GM23338 (cell line): Measurements from ENCODE around the gene MPL. TPM values are rescaled to one million over a fixed set of nuclear protein-coding genes. Genes with fewer than 3 reads are reported as not detected.

Experiments used
- ATAC-seq: fragments of 200-7000 bp; cut with Tn5 transposase; 3 replicates; pipeline ENCODE4 v1.9.1; 2020
- DNase-seq: peaks from one replicate; pipeline ENCODE4 v3.0.0-alpha.2; 2015; ENCODE audit warnings: low spot score
- H2AFZ ChIP-seq: fragments of 200-600 bp; sonication (generic); 2 replicates; pipeline ENCODE4 v1.8.0; 2016; ENCODE audit warnings: antibody characterized with exemption, mild to moderate bottlenecking, moderate library complexity
- H3F3A ChIP-seq: fragments of 200-600 bp; sonication (generic); replicated peaks from 2 replicates; pipeline ENCODE4 v1.8.0; 2017; ENCODE audit warnings: antibody characterized with exemption, mixed run types, low read depth
- H3K27ac ChIP-seq: fragments of 200-600 bp; sonication (generic); 2 replicates; pipeline ENCODE4 v1.6.1; 2016; ENCODE audit warnings: low read depth
- H3K27me3 ChIP-seq: fragments of 200-600 bp; sonication (generic); 2 replicates; pipeline ENCODE4 v1.8.0; 2016; ENCODE audit warnings: mild to moderate bottlenecking, mixed run types, moderate library complexity; ENCODE audit not compliant: insufficient read depth
- H3K36me3 ChIP-seq: fragments of 200-600 bp; sonication (generic); 2 replicates; pipeline ENCODE4 v1.8.0; 2016; ENCODE audit warnings: mild to moderate bottlenecking; ENCODE audit not compliant: insufficient read depth
- H3K4me1 ChIP-seq: fragments of 200-600 bp; sonication (generic); 2 replicates; pipeline ENCODE4 v1.8.0; 2016; ENCODE audit warnings: mild to moderate bottlenecking, moderate library complexity; ENCODE audit not compliant: insufficient read depth
- H3K4me2 ChIP-seq: fragments of 200-600 bp; sonication (generic); 2 replicates; pipeline ENCODE4 v1.7.1; 2017; ENCODE audit warnings: mixed run types
- H3K4me3 ChIP-seq: fragments of 200-600 bp; sonication (generic); 2 replicates; pipeline ENCODE4 v1.6.1; 2016; ENCODE audit warnings: mixed run types
- H3K79me2 ChIP-seq: fragments of 200-600 bp; sonication (generic); replicated peaks from 2 replicates; pipeline ENCODE4 v1.8.0; 2017; ENCODE audit warnings: mild to moderate bottlenecking; ENCODE audit not compliant: insufficient read depth
- H3K9me2 ChIP-seq: fragments of 200-600 bp; sonication (generic); 2 replicates; pipeline ENCODE4 v1.8.0; 2017; ENCODE audit not compliant: insufficient read depth
- H4K20me1 ChIP-seq: fragments of 200-600 bp; sonication (generic); replicated peaks from 2 replicates; pipeline ENCODE4 v1.8.0; 2017; ENCODE audit warnings: mild to moderate bottlenecking; ENCODE audit not compliant: insufficient read depth
- H3K27ac Mint-ChIP-seq: 2 replicates; pipeline ENCODE4 v1.8.0; 2020; ENCODE audit warnings: inconsistent platforms, mild to moderate bottlenecking, moderate library complexity, mixed read lengths
- H3K27me3 Mint-ChIP-seq: 3 replicates; pipeline ENCODE4 v1.8.0; 2022; ENCODE audit warnings: low read depth, mild to moderate bottlenecking, moderate library complexity, mixed read lengths, inconsistent platforms; ENCODE audit not compliant: insufficient read depth, poor library complexity
- H3K36me3 Mint-ChIP-seq: 3 replicates; pipeline ENCODE4 v1.8.0; 2021; ENCODE audit warnings: low read depth, mild to moderate bottlenecking, inconsistent platforms, moderate library complexity, mixed read lengths
- H3K4me1 Mint-ChIP-seq: 3 replicates; pipeline ENCODE4 v1.8.0; 2020; ENCODE audit warnings: mild to moderate bottlenecking, inconsistent platforms, mixed read lengths
- H3K4me3 Mint-ChIP-seq: 3 replicates; pipeline ENCODE4 v1.8.0; 2021; ENCODE audit warnings: moderate library complexity, mild to moderate bottlenecking, inconsistent platforms, mixed read lengths
- H3K9me3 Mint-ChIP-seq: 3 replicates; pipeline ENCODE4 v1.8.0; 2020; ENCODE audit warnings: moderate library complexity, mild to moderate bottlenecking, inconsistent platforms, mixed read lengths
- CREB1 ChIP-seq: fragments of 250-450 bp; sonication (Bioruptor Pico); IDR thresholded peaks from 2 replicates; pipeline ENCODE4 v1.5.0; 2020; ENCODE audit warnings: low read depth, mild to moderate bottlenecking, moderate library complexity
- EZH2phosphoT487 ChIP-seq: fragments of 200-600 bp; sonication (generic); IDR thresholded peaks from one replicate; pipeline ENCODE4 v1.8.1; 2018; ENCODE audit warnings: antibody characterized with exemption; ENCODE audit not compliant: unreplicated experiment
- NANOG ChIP-seq: IDR thresholded peaks from 2 replicates; pipeline ENCODE4 v1.6.1; 2016; ENCODE audit warnings: antibody characterized with exemption, borderline replicate concordance
- REST ChIP-seq: IDR thresholded peaks from one replicate; pipeline ENCODE4 v1.6.1; 2018; ENCODE audit warnings: antibody characterized with exemption; ENCODE audit not compliant: unreplicated experiment
- STAT1 ChIP-seq: IDR thresholded peaks from one replicate; pipeline ENCODE4 v1.6.1; 2016; ENCODE audit warnings: antibody characterized with exemption; ENCODE audit not compliant: unreplicated experiment
- ZNF462 ChIP-seq: fragments of 250-450 bp; sonication (Bioruptor Pico); IDR thresholded peaks from 2 replicates; pipeline ENCODE4 v1.5.0; 2020; ENCODE audit warnings: mild to moderate bottlenecking, moderate library complexity
- polyA plus RNA-seq: library from polyadenylated mRNA; unstranded; fragments of >200 nt; fragmentation: Nextera tagmentation; extraction: Ambion mirVana; gene quantifications from 2 replicates; pipeline ENCODE4 v1.2.1, GENCODE V29; 2016
- total RNA-seq: library from RNA; depleted of rRNA; stranded (reverse); fragments of >200 nt; shearing (Covaris generic); gene quantifications from 2 replicates; pipeline ENCODE4 v1.2.3, GENCODE V29; 2014
- TF ChIP-seq, protein P1 (sequence below), 2 experiments: fragments of 200-600 bp in 1 of 2; sonication (generic) in 1 of 2; conservative IDR thresholded peaks; 2 replicates each; pipeline versions ENCODE4 v1.5.1 to v1.6.1; 2016 to 2017; ENCODE audit warnings: antibody characterized with exemption in 2 of 2, low read depth in 2 of 2, mild to moderate bottlenecking in 2 of 2, moderate library complexity in 1 of 2

The MPL gene
- total and polyA plus RNA-seq, 2 experiments from 2014 or later = not detected

GRCh38 chr1:43381612-43382011 is 44.0 kb downstream of the MPL start:
- Histone ChIP-seq H3K4me1 (no peaks in the 10 kb centered on the region), H4K20me1 (peaks cover 5% of the 10 kb centered on the region; the same call in 1 of the 2 replicates), H3K27me3 (no peaks in the 10 kb centered on the region), H3F3A (no peaks in the 10 kb centered on the region), H3K4me2 (no peak overlapping the region), H3K36me3 (peaks cover 15% of the 10 kb centered on the region), H3K9me2 (no peaks in the 10 kb centered on the region), H3K79me2 (no peaks in the 10 kb centered on the region), H2AFZ (no peak overlapping the region), H3K4me3 (no peak overlapping the region), H3K27ac (no peak overlapping the region)
- H3K4me3 Mint-ChIP-seq = no peak overlapping the region
- H3K27ac Mint-ChIP-seq = no peak overlapping the region
- ATAC-seq (no peak), DNase-seq (no peak)
- peaks cover 5% of the 10 kb centered on the region for H3K27me3 Mint-ChIP-seq
- no peaks in the 10 kb centered on the region for H3K9me3 Mint-ChIP-seq
- H3K4me1 Mint-ChIP-seq = peaks cover 3% of the 10 kb centered on the region
- H3K36me3 Mint-ChIP-seq = peaks cover 34% of the 10 kb centered on the region
- TF ChIP-seq ZNF462 = no peak
- TF ChIP-seq CREB1 (CRISPR knock-in tag) = no peak
- no peak for TF ChIP-seq NANOG
- no peak for TF ChIP-seq REST
- TF ChIP-seq, protein P1, sequence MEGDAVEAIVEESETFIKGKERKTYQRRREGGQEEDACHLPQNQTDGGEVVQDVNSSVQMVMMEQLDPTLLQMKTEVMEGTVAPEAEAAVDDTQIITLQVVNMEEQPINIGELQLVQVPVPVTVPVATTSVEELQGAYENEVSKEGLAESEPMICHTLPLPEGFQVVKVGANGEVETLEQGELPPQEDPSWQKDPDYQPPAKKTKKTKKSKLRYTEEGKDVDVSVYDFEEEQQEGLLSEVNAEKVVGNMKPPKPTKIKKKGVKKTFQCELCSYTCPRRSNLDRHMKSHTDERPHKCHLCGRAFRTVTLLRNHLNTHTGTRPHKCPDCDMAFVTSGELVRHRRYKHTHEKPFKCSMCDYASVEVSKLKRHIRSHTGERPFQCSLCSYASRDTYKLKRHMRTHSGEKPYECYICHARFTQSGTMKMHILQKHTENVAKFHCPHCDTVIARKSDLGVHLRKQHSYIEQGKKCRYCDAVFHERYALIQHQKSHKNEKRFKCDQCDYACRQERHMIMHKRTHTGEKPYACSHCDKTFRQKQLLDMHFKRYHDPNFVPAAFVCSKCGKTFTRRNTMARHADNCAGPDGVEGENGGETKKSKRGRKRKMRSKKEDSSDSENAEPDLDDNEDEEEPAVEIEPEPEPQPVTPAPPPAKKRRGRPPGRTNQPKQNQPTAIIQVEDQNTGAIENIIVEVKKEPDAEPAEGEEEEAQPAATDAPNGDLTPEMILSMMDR (conservative IDR thresholded peaks at IDR 0.05; ENCODE audit: low read depth in 2 of 2) = no peak
- no peak for TF ChIP-seq STAT1
- no peak for TF ChIP-seq EZH2phosphoT487
